ENCODE results near the gene SUN2. TPM values are rescaled to one million over a fixed set of nuclear protein-coding genes. Genes with fewer than 3 reads are reported as not detected.

SUN2 gene
- total RNA-seq, 1 donor: 190 TPM

GRCh38 chr22:38697425-38698089 is 58.2 kb downstream of the SUN2 start:
- Histone ChIP-seq H3K9me3 (ENCODE audit: low read depth, low read length) (no peaks in the 10 kb centered on the region), H3K27me3 (ENCODE audit: insufficient read depth, low read length) (no peaks in the 10 kb centered on the region), H3K4me1 (ENCODE audit: insufficient read depth, low read length) (peaks cover 55% of the 10 kb centered on the region), H3K4me3 (ENCODE audit: low read length) (no peak overlapping the region)

GRCh38 chr22:38696606-38697424 is 59.0 kb downstream of the SUN2 start:
- Histone ChIP-seq H3K4me1 (ENCODE audit: insufficient read depth, low read length) (peaks cover 52% of the 10 kb centered on the region), H3K4me3 (ENCODE audit: low read length) (no peak overlapping the region), H3K27me3 (ENCODE audit: insufficient read depth, low read length) (no peaks in the 10 kb centered on the region)

GRCh38 chr22:38694940-38695339 is 60.9 kb downstream of the SUN2 start:
- Histone ChIP-seq H3K9me3 (ENCODE audit: low read depth, low read length) (no peaks in the 10 kb centered on the region), H3K4me1 (ENCODE audit: insufficient read depth, low read length) (peaks cover 41% of the 10 kb centered on the region), H3K27me3 (ENCODE audit: insufficient read depth, low read length) (no peaks in the 10 kb centered on the region), H3K4me3 (ENCODE audit: low read length) (no peak overlapping the region)

More at GRCh38 chr22:38696606-38697424, 59.0 kb downstream of the SUN2 start:
- no peaks in the 10 kb centered on the region for H3K9me3 ChIP-seq (ENCODE audit: low read depth, low read length)

GRCh38 chr22:38694049-38694448 is 61.7 kb downstream of the SUN2 start:
- H3K9me3 ChIP-seq (ENCODE audit: low read depth, low read length): no peaks in the 10 kb centered on the region
- peaks cover 32% of the 10 kb centered on the region for H3K4me1 ChIP-seq (ENCODE audit: insufficient read depth, low read length)
- H3K4me3 ChIP-seq (ENCODE audit: low read length): no peak overlapping the region
- no peaks in the 10 kb centered on the region for H3K27me3 ChIP-seq (ENCODE audit: insufficient read depth, low read length)

GRCh38 chr22:38689651-38690050 is 66.1 kb downstream of the SUN2 start:
- Histone ChIP-seq H3K4me3 (ENCODE audit: low read length) (no peak overlapping the region), H3K4me1 (ENCODE audit: insufficient read depth, low read length) (no peaks in the 10 kb centered on the region), H3K9me3 (ENCODE audit: low read depth, low read length) (no peaks in the 10 kb centered on the region), H3K27me3 (ENCODE audit: insufficient read depth, low read length) (no peaks in the 10 kb centered on the region)

- Histone ChIP-seq H3K4me1 (ENCODE audit: insufficient read depth, low read length) (peaks cover 15% of the 10 kb centered on the region), H3K27me3 (ENCODE audit: insufficient read depth, low read length) (no peaks in the 10 kb centered on the region), H3K4me3 (ENCODE audit: low read length) (no peak overlapping the region), H3K9me3 (ENCODE audit: low read depth, low read length) (no peaks in the 10 kb centered on the region)
Measured at GRCh38 chr22:38685761-38686160, 70.0 kb downstream of the SUN2 start.

- Histone ChIP-seq H3K4me3 (ENCODE audit: low read length) (no peak overlapping the region), H3K4me1 (ENCODE audit: insufficient read depth, low read length) (peaks cover 15% of the 10 kb centered on the region), H3K27me3 (ENCODE audit: insufficient read depth, low read length) (no peaks in the 10 kb centered on the region), H3K9me3 (ENCODE audit: low read depth, low read length) (no peaks in the 10 kb centered on the region)
Measured at GRCh38 chr22:38684895-38685294, 70.9 kb downstream of the SUN2 start.

Other genes starting within 250 kb of the SUN2 start
- gene DDX17, start 249.7 kb downstream of the SUN2 start, total RNA-seq: 576 TPM
- 1.4 TPM for gene DMC1, start 185.8 kb downstream of the SUN2 start, total RNA-seq
- gene FAM227A, start 99.6 kb downstream of the SUN2 start, total RNA-seq: not detected
- gene CBY1, start 99.4 kb downstream of the SUN2 start, total RNA-seq: 1.4 TPM
- gene TOMM22, start 74.0 kb downstream of the SUN2 start, total RNA-seq: 50.8 TPM
- 187 TPM for gene JOSD1, start 55.1 kb downstream of the SUN2 start, total RNA-seq
- gene GTPBP1, start 50.1 kb downstream of the SUN2 start, total RNA-seq: 116 TPM
- gene DNAL4, start 38.1 kb upstream of the SUN2 start, total RNA-seq: 3.0 TPM
- 0.94 TPM for gene NPTXR, start 88.0 kb upstream of the SUN2 start, total RNA-seq
- gene CBX6, start 116.2 kb upstream of the SUN2 start, total RNA-seq: 28.7 TPM
- gene APOBEC3A, start 201.6 kb upstream of the SUN2 start, total RNA-seq: 42.5 TPM
- 0.31 TPM for gene APOBEC3B, start 226.3 kb upstream of the SUN2 start, total RNA-seq

All from mononuclear cell (primary cell).